Omental fat pad (tissue), 4 donors: ENCODE measurements around the gene EEF1G. TPM values are rescaled to one million over a fixed set of nuclear protein-coding genes. Genes with fewer than 3 reads are reported as not detected.

Experiments used
- ATAC-seq: fragments of 150-250 bp; one replicate; pipeline ENCODE4 v1.9.1; 2016; ENCODE audit warnings: mild to moderate bottlenecking, moderate library complexity; ENCODE audit not compliant: low FRiP score
- DNase-seq: peaks from one replicate; pipeline ENCODE4 v3.0.0-alpha.2; 2019; ENCODE audit warnings: low spot score
- total RNA-seq, 4 donors: library from RNA; depleted of rRNA; stranded (reverse); fragments of >200 nt; gene quantifications; one replicate each; pipeline ENCODE4 v1.1.0, GENCODE V29; 2016
- TF ChIP-seq, protein P1 (sequence below), 3 donors: fragments of 450-650 bp; IDR thresholded peaks; one replicate each; pipeline ENCODE4 v1.5.1; 2016 to 2017; ENCODE audit warnings: antibody characterized with exemption in 3 of 3, mild to moderate bottlenecking in 3 of 3, moderate library complexity in 2 of 3

EEF1G gene
- total RNA-seq, 4 donors from 2014 or later: 1,194 to 1,561 (median 1,267) TPM

DNA sequence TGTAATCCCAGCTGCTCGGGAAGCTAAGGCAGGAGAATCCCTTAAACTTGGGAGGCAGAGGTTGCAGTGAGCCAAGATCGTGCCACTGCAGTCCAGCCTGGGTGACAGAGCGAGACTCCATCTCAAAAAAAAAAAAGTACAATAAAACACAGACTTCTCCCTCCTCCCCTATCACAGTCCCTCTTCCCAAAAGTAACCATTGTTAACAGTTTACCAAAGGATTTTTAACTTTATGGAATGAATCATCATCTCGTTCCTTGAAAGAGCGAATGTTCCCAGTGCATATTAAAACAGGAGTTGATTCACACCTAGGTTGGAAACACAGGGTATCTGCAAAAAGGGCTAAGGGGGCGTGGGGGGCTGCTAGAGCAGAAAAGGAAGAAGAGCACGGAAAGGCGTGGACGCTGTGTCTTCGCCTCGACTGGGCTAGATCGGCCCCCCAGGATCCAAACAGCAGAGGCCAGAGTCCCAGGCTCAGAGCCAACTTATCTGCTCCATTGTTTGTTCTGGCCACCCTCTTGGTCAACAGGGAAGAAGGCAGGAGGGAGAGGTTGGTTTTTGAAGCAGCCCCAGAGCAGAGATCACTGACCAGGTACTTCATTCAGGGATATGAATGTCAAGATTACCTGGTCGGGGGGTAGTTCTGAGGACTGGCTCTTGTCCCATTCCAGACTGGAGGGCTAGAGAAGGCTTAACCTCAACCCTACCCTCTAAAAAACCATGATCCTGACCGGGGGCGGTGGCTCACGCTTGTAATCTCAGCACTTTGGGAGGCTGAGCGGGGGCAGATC lies 25.0 kb downstream of the EEF1G start:
- ATAC-seq (no peak), DNase-seq (no peak)
- TF ChIP-seq, protein P1, sequence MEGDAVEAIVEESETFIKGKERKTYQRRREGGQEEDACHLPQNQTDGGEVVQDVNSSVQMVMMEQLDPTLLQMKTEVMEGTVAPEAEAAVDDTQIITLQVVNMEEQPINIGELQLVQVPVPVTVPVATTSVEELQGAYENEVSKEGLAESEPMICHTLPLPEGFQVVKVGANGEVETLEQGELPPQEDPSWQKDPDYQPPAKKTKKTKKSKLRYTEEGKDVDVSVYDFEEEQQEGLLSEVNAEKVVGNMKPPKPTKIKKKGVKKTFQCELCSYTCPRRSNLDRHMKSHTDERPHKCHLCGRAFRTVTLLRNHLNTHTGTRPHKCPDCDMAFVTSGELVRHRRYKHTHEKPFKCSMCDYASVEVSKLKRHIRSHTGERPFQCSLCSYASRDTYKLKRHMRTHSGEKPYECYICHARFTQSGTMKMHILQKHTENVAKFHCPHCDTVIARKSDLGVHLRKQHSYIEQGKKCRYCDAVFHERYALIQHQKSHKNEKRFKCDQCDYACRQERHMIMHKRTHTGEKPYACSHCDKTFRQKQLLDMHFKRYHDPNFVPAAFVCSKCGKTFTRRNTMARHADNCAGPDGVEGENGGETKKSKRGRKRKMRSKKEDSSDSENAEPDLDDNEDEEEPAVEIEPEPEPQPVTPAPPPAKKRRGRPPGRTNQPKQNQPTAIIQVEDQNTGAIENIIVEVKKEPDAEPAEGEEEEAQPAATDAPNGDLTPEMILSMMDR (IDR thresholded peaks at IDR 0.05): no peak

DNA sequence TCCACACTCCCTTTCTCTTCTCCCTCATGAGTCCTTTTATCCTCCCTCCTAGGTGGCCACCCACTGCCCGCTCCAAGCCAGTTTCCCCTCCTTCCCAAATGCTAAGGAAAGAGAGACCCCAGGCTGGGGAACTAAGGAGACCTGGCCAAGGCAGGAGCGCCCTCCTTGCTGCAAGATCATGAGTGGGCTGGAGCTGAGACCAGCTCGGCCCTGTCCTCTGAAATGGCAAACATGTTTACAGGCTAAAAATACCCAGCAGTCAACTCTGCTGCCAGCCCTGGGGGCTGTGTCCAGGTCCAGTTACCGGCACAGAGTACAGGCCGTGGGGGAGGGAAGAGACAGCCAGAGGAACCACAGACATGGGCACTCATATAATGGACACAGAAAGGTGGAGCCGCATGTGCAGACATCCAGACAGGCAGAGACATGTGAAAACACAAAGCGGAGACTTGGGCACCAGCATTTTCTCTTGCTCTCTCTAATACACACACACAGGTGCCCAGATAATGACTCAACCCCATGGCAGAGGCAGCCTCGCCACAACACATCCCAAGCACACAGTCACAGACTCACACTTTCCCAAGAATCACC lies 25.9 kb downstream of the EEF1G start:
- no peak for DNase-seq
- TF ChIP-seq, protein P1 (IDR thresholded peaks at IDR 0.05): no peak
- no peak for ATAC-seq

- TF ChIP-seq, protein P1 (IDR thresholded peaks at IDR 0.05): no peak
- DNase-seq (no peak), ATAC-seq (no peak)
Observed at GRCh38 chr11:62546929-62547625, 26.6 kb downstream of the EEF1G start.

DNA sequence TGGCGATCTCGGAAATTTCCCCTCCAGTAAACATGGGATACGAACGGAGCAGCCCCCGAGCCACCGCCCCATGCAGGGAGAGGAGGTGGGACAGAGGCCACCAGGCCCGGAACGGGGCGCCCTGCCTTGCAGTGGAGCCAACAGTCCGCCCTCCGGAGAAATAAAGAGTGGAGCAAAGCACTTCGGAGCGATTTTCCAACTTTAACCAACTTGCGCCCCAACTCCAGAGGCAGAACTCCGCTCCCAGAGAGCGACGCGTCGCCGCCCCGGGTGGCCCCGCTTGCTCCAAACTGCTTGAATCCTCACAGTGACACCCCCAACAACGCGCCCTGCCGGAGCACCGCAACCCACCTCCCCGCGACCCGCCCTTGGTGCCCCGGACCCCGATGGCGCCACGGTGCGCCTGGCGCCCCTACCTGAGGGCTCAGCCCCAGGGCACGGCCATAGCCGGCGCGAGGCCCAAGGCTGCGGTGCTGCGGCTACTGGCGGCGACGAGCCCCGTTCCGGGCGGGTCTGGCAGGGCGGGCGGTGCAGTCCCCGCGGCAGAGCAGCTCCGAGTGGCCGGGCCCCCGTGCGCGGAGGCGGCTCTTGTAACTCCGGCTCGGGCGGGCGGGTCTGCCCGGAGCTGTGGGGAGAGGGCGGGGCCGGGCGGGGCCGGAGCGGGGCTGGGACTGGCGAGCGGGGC lies 27.3 kb downstream of the EEF1G start, which contains the start of gene AHNAK:
Gene AHNAK, minus strand, starts transcription at position 563 of the 685 bp plus-strand sequence. CDS start 10,708 bp downstream, outside the sequence.
- DNase-seq (no peak), ATAC-seq (peak; percentile 44)
- TF ChIP-seq, protein P1 (IDR thresholded peaks at IDR 0.05): no peak

DNA sequence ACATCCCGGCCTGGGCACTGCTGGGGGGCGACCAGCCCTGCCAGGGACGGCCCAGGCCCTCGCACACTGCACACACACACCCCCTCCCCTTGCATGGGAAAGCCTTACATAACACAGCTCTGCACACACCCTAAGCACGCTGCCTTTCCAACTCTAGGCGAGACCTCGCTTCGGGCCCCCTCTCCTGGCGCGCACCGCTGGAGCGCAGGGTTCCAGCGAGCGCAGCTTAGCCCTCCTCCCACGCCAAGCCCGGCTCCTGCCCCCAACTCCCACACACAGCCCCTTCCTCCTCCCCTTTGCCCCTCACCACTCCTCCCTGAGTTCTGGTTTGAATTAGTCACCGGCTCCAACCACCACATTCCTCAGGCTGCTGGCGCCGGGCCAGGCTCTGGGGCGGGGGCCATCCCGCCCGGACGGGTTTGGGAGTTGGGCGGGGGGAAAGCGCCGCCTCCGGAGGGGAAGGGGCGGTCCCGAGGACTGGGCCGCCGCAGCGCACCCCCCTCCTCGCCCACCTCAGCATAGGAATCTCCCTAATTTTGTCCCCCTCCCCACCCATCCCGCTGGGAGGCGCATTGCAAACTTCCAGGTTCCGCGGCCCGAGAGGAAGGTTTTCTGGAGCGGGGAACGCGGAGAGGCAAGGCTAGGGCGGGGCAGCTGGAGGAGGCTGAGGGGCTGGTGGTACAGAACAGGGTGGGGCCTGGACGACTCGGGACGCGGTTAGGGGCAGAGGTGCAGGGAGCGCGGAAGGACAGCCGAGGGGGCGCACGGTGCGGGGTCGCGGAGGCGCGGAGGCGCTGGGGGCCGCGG lies 28.1 kb downstream of the EEF1G start:
- ATAC-seq (peak; percentile 63), DNase-seq (peak; percentile 95)
- TF ChIP-seq, protein P1 (IDR thresholded peaks at IDR 0.05): no peak
